Activated T-cell treated with anti-CD3 and anti-CD28 coated beads, Interleukin-2, amount 50 U/mL, for 24 hours (primary cell): ENCODE results near the gene TRAPPC10.

Source experiments
- DNase-seq: peaks from one replicate; pipeline ENCODE4 v3.0.0-alpha.2; 2020
- H3K27ac Mint-ChIP-seq: 2 replicates; pipeline ENCODE4 v1.8.0; 2020; ENCODE audit warnings: mild to moderate bottlenecking, mixed read lengths
- H3K27me3 Mint-ChIP-seq: 2 replicates; pipeline ENCODE4 v1.8.0; 2020; ENCODE audit warnings: mixed read lengths
- H3K36me3 Mint-ChIP-seq: 2 replicates; pipeline ENCODE4 v1.8.0; 2020; ENCODE audit warnings: low read depth, mixed read lengths
- H3K4me1 Mint-ChIP-seq: 2 replicates; pipeline ENCODE4 v1.8.0; 2020; ENCODE audit warnings: low read depth, mixed read lengths
- H3K4me3 Mint-ChIP-seq: 2 replicates; pipeline ENCODE4 v1.8.0; 2020; ENCODE audit warnings: mild to moderate bottlenecking, moderate library complexity, mixed read lengths
- H3K9me3 Mint-ChIP-seq: 2 replicates; pipeline ENCODE4 v1.8.0; 2020; ENCODE audit warnings: mixed read lengths

TRAPPC10 gene

DNA sequence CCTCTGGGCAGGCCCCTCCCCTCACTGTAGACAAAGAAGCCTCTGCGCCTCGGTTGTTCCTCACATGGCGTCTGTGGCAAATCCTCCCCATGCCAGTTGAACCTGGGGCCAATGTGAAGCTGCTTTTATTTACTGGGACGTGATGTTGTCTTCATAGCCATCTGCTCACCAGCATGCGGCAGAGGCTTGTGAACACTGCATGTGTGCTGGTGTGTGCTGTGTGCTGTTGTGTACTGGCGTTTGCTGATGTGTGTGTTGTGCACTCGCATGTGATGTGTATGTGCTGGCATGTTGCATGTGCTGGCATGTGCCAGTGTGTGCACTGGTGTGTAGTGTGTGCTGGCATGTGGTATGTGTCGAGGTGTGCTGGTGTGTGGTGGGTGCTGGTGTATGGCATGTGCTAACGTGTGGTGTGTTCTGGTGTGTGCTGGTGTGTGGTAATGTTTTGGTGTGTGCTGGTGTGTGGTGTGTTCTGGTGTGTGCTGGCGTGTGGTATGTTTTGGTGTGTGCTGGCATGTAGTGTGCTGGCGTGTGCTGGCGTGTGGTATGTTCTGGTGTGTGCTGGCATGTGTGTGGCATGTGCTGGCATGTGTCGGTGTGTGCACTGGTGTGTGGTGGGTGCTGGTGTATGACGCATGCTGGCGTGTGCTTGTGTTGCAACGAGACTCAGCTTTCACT lies 37.2 kb upstream of the TRAPPC10 start:
- DNase-seq: no peak
- peaks cover 68% of the 10 kb centered on the region for H3K36me3 Mint-ChIP-seq
- peaks cover 10% of the 10 kb centered on the region for H3K4me1 Mint-ChIP-seq
- H3K4me3 Mint-ChIP-seq: no peak overlapping the region
- H3K27ac Mint-ChIP-seq: peak overlapping the region; percentile 81
- H3K27me3 Mint-ChIP-seq: no peaks in the 10 kb centered on the region
- H3K9me3 Mint-ChIP-seq: no peaks in the 10 kb centered on the region

DNA sequence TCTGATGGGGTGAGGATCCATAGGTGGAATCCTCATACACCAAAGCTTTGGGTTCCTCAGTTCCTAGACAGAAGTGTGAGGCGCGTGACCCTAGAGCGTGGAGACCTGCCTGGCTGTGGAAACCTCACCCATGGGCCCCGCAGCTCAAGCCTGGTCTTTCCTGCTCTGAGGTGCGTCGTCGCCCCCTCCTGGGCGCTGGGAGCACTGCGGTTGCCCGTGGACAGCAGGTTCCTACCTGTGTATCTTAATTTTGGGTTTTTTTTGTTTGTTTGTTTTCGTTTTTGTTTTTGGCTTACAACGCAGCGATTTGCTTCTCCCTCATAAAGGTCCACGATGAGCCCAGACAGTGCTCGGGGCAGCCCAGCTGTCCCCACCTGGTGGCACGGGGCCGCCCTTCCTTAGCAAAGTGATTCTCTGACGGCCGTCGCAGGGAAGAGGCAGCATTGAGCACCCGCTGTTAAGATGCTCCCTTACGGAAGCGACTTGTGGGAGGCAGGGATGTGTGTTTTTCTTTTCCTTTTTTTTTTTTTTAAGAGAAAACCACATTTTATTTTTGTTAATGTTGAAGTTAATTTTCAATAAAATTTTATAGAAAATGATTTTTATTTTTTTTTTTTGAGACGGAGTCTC lies 36.5 kb upstream of the TRAPPC10 start:
- peak; percentile 88 for DNase-seq
- Mint-ChIP-seq H3K27me3 (no peaks in the 10 kb centered on the region), H3K4me3 (no peak overlapping the region), H3K9me3 (no peaks in the 10 kb centered on the region), H3K36me3 (peaks cover 65% of the 10 kb centered on the region), H3K27ac (peak overlapping the region; percentile 81), H3K4me1 (peaks cover 10% of the 10 kb centered on the region)

DNA sequence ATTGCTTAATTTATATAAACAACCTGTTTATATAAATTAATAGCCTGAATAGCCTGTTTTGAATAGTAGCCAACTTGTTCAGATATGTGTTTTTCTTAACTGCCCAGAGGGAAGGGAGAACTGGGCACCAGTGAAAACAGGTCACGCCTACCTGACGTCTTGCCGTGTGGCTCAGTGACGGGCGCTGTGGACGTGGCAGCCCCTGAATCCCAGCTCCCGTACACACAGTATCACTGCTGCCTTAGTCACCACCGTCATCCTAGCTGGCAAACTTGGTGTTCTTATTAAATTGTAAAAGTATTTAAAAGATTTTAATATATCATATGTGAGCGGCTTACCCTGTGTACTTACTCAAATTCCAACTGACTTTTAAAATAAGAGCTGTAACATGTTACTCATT lies 35.4 kb upstream of the TRAPPC10 start:
- Mint-ChIP-seq H3K9me3 (no peaks in the 10 kb centered on the region), H3K27ac (no peak overlapping the region), H3K4me3 (no peak overlapping the region), H3K4me1 (peaks cover 10% of the 10 kb centered on the region), H3K27me3 (no peaks in the 10 kb centered on the region), H3K36me3 (peaks cover 64% of the 10 kb centered on the region)
- no peak for DNase-seq

DNA sequence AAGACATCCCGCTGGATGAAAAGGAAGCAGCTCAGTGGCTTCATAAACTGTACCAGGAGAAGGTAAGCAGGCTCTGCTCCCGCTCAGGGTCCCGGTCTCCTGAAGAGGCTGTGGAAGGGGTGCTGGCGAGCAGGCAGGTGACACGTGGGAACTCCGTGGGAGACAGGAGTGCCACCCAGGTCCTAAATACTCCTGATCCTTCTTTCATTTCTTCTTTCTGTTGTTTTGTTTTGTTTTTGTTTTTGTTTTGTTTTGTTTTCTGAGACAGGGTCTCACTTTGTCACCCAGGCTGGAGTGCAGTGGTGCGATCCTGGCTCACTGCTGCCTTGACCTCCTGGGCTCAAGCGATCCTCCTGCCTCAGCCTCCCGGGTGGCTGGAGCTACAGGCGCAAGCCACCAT lies 34.0 kb upstream of the TRAPPC10 start:
- Mint-ChIP-seq H3K27ac (peak overlapping the region; percentile 50), H3K36me3 (peaks cover 64% of the 10 kb centered on the region)
- no peak for DNase-seq

DNA sequence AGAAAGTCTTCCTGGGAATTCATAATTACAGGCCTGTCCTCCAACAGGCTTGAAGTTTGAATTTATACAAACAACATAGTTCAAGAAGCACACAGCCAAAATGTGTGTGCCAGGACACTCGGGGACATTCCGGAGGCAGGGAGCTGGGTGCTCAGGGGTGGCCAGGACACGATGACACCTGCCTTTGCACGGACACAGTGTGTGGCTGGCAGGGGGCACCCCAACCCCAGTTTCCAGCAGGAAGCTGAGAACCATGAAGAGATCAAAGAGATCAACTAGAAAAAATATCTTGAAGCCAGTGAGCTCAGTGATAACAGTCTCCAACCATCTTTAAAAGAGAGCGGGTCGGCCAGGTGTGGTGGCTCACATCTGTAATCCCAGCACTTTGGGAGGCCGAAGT lies 32.5 kb upstream of the TRAPPC10 start:
- no peak overlapping the region for H3K4me3 Mint-ChIP-seq
- H3K27me3 Mint-ChIP-seq: no peaks in the 10 kb centered on the region
- peaks cover 13% of the 10 kb centered on the region for H3K4me1 Mint-ChIP-seq
- H3K27ac Mint-ChIP-seq: no peak overlapping the region
- H3K9me3 Mint-ChIP-seq: no peaks in the 10 kb centered on the region
- H3K36me3 Mint-ChIP-seq: peaks cover 63% of the 10 kb centered on the region
- DNase-seq: no peak

More for the DNA sequence above, 34.0 kb upstream of the TRAPPC10 start:
- no peaks in the 10 kb centered on the region for H3K9me3 Mint-ChIP-seq
- H3K4me3 Mint-ChIP-seq: no peak overlapping the region
- no peaks in the 10 kb centered on the region for H3K27me3 Mint-ChIP-seq
- peaks cover 12% of the 10 kb centered on the region for H3K4me1 Mint-ChIP-seq

DNA sequence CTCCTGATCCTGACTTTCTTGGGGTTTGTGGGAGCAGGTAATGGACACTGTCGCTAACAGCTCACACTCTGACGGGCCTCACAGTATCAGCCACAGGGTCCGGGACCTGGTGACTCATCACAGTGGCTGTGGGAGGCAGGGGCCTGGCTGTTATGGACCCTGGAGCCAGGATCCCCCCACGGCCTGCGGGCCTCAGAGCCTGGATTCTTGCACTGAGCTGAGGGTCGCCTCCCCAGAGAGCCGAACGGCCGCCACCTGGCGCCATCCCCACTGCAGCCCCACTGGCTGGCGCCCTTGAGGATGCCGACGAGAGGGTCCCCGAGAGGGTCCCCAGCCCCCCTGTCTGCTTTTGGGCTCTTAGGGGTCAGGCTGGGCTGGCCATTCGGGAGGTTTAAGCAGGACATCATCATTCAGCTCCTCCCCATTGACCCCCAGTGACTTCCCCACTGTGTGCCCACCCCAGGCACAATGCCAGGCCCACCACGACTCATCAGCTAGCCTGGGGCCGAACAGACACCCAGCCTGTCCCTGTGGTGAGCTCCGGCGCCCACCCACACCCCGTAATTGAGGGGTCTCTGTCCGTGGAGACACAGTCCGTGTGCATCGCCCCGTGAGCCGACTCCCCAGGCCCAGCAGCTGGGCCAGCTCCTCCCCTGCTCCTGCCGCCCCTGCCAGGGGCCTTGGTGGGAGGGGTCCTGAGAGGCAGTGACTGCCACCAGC lies 30.8 kb upstream of the TRAPPC10 start:
- Mint-ChIP-seq H3K27me3 (no peaks in the 10 kb centered on the region), H3K36me3 (peaks cover 57% of the 10 kb centered on the region), H3K4me3 (no peak overlapping the region), H3K27ac (no peak overlapping the region), H3K4me1 (peaks cover 15% of the 10 kb centered on the region), H3K9me3 (no peaks in the 10 kb centered on the region)
- no peak for DNase-seq

DNA sequence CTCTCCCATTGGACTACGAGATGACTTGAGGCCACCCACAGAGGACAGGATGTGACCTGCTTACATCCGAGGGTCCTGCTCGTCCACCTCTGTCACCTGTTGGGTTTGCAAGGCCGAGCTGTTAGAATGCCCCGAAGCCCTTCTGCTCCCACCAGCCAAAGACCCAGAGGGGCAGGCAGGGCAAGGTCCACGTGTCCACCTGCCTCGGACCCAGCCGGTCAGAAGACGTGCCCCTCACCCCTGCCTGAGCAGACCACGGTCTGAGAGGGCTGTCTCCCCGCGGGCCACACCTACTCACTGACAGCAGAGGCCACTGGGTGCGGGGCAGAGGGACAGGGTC lies 30.3 kb upstream of the TRAPPC10 start:
- H3K9me3 Mint-ChIP-seq: no peaks in the 10 kb centered on the region
- no peak overlapping the region for H3K4me3 Mint-ChIP-seq
- no peak overlapping the region for H3K27ac Mint-ChIP-seq
- H3K27me3 Mint-ChIP-seq: no peaks in the 10 kb centered on the region
- peaks cover 19% of the 10 kb centered on the region for H3K4me1 Mint-ChIP-seq
- peaks cover 57% of the 10 kb centered on the region for H3K36me3 Mint-ChIP-seq
- DNase-seq: no peak

DNA sequence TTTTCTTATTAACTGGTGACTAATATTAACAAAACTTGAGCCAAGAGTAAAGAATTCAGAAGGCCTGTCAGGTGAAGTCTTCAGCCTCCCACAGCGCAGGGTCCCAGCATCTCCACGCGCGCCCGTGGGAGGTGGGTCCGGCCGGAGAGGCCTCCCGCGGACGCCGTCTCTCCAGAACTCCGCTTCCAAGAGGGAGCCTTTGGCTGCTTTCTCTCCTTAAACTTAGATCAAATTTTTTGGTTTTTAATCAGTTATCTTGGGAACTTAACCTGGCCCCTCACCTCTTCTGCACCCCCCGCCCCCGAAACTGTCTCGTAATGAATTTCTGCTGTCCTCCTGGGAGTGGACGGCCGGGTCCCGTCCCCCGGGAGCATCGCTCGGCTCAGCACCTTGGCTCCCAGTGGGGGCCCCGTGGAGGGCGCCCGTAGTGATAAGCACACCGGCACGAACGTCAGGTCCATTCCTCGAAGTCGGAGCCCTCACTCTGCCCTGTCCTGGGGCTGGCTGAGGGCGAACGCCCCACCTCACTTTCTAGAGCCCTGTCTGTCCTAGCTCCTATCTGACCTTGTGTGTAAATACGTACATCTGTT lies 29.5 kb upstream of the TRAPPC10 start:
- peaks cover 49% of the 10 kb centered on the region for H3K36me3 Mint-ChIP-seq
- H3K4me3 Mint-ChIP-seq: no peak overlapping the region
- H3K27me3 Mint-ChIP-seq: no peaks in the 10 kb centered on the region
- no peak for DNase-seq
- H3K9me3 Mint-ChIP-seq: no peaks in the 10 kb centered on the region
- peaks cover 19% of the 10 kb centered on the region for H3K4me1 Mint-ChIP-seq
- peak overlapping the region; percentile 57 for H3K27ac Mint-ChIP-seq

DNA sequence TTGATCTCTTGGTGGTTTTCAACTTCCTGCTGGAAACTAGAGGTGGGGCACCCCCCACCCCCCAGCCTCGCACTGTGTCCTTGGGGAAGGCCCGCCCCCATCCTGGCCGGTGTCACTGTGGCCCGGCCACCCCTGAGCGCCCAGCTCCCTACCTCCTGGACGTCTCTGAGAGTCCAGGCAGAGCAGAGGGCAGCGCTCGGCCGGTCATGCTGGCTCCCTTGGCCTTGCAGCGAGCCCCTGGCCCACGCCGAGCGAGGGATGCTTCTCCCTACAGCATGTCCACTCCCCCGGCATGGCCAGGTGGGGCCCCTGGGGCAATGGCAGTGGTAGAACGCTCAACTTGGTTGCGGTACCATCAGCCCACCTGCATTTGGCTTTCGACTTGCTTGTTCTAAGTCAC lies 28.7 kb upstream of the TRAPPC10 start:
- Mint-ChIP-seq H3K27ac (no peak overlapping the region), H3K36me3 (peaks cover 42% of the 10 kb centered on the region)

DNA sequence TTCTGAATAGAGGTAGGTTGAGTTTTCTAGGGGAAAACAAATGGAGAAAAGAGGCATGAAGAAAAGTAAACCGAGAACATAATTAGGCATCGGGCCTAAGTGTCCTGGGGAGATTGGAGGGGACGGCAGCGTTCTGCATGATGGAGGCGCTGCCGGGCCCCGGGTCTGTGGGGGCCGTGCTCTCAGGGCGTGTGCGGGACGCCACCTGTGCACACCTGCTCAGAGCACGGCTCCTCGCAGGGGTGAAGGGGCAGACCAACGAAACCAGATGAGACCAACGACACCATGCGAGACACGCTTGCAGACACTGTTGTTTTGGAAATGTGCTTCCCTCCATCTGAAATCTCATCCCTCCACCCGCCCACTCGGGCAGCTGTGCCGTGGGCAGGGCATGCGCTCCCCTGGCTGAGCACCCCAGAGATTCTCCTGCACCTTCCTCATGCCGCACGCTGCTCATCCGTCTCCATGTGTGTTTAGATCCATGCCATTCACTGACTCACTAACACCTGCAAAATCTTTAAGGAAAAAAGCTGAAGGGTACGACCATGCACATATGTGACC lies 28.2 kb upstream of the TRAPPC10 start:
- DNase-seq: no peak
- H3K27me3 Mint-ChIP-seq: no peaks in the 10 kb centered on the region
- H3K27ac Mint-ChIP-seq: peak overlapping the region; percentile 47
- no peaks in the 10 kb centered on the region for H3K9me3 Mint-ChIP-seq
- no peak overlapping the region for H3K4me3 Mint-ChIP-seq
- H3K4me1 Mint-ChIP-seq: peaks cover 19% of the 10 kb centered on the region
- H3K36me3 Mint-ChIP-seq: peaks cover 37% of the 10 kb centered on the region

More for the DNA sequence above, 28.7 kb upstream of the TRAPPC10 start:
- no peak overlapping the region for H3K4me3 Mint-ChIP-seq
- no peaks in the 10 kb centered on the region for H3K9me3 Mint-ChIP-seq
- H3K27me3 Mint-ChIP-seq: no peaks in the 10 kb centered on the region
- peaks cover 19% of the 10 kb centered on the region for H3K4me1 Mint-ChIP-seq
- DNase-seq: no peak

DNA sequence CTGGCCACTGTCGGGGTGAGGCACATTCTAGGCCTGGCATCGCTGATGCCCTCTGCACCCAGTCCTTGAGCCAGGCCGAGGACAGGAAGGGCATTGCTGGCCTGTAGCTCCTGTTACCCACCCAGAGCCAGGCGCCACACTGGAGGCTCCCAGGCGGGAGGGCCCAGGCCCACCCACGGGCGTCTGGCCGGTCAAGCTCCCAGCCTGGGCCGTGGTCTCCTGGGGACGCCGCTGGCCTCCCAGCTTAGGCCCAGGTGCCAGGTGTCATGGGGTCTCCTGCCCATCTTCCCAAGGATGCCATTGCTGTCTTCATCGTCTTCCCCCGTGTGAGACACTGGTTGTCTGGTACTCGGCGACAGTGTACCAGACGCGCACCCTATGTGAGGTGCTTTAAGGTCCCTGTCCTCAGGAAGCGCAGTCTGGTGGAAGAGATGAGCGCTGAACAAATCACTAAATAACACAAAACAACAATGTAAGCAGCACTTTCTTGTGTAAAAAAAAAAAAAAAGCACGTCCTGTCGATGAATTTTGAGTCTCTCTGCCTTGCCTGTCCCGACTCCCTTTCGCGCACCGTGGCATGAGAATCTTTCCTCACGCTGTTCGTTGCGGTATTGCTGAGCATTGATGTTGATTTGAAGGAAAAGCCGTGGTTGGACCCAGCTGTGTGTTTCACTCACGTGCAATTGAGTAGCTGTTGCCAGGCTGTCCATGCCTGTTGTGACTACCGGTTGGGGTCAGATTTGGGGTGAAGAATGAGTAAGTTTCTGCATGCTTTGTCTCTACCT lies 27.0 kb upstream of the TRAPPC10 start:
- no peak for DNase-seq
- H3K36me3 Mint-ChIP-seq: peaks cover 31% of the 10 kb centered on the region
- no peaks in the 10 kb centered on the region for H3K9me3 Mint-ChIP-seq
- H3K4me1 Mint-ChIP-seq: peaks cover 19% of the 10 kb centered on the region
- H3K27ac Mint-ChIP-seq: no peak overlapping the region
- H3K27me3 Mint-ChIP-seq: no peaks in the 10 kb centered on the region
- H3K4me3 Mint-ChIP-seq: no peak overlapping the region

DNA sequence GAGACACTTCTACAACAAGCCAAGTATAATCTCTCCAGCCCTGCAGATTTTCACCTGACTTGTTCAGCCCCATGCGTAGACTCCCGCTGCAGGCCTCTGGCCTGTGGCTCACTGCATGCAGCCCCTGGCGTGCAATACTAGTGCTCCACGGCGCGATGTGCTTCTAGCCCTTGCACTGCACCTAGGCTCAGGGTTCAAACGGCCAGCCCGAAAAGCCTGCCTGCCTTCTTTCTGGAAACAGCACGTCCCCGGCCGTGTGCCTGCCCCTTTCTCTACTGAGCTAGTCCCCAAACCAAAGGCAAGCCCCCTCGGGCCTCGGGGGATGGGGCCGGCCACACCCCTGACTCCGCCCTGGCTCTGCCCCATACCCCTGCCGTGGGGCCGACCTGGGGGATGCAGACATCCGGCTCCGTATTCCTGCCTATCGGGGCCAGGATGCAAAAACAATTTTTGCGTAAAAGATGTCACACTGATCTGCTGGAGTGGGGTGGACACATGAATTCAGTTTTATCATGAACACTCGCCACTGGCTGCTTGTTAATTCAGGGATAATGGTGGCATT lies 26.3 kb upstream of the TRAPPC10 start:
- no peak overlapping the region for H3K27ac Mint-ChIP-seq
- DNase-seq: no peak
- H3K4me1 Mint-ChIP-seq: peaks cover 19% of the 10 kb centered on the region
- H3K27me3 Mint-ChIP-seq: no peaks in the 10 kb centered on the region
- H3K9me3 Mint-ChIP-seq: no peaks in the 10 kb centered on the region
- H3K36me3 Mint-ChIP-seq: peaks cover 25% of the 10 kb centered on the region
- no peak overlapping the region for H3K4me3 Mint-ChIP-seq

DNA sequence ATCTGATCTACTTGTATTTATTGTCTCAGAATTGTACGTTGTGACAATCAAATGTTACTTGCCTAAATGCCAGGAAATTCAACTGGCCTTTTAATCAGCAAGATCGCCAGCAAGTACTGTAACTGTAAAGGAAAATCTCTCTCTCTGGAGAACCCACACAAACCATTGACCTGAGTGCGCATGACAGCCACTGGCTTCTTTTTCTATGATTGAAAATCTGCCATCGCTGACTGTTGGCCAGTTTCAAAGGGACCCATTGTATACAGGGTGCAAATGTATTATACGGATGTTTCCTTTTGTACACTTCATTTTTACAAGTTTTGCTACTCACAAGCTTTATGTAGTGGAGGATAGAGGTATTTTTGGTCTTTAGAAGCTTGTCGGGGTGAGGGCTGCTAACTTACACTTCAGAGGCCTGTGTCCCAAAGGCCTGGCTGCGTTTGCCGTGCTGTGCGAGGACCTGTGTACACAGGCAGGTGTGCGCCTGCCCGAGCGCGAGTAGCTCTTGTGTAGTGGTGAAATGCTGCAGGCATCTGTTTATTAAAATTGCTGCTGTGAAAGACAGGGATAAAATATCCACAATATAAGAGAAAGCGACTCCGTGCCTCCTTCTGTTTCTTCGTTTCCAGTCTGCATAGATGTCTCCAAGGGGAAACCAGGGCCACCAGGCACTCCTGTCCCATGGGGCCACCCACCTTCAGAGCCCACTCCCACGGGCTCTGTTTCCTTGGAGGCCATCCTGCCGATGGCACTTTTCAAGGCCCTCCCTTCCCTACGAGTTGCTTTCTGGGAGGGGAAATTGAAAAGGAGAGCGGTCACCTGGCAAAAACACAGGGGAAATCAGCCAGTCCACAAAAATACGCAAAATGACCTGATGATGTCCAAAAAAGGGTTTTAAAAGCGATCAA lies 25.3 kb upstream of the TRAPPC10 start:
- Mint-ChIP-seq H3K9me3 (no peaks in the 10 kb centered on the region), H3K27me3 (no peaks in the 10 kb centered on the region), H3K36me3 (peaks cover 16% of the 10 kb centered on the region), H3K27ac (peak overlapping the region; percentile 29), H3K4me3 (no peak overlapping the region), H3K4me1 (peaks cover 19% of the 10 kb centered on the region)
- no peak for DNase-seq
